Activated naive CD4-positive, alpha-beta T cell treated with anti-CD3 and anti-CD28 coated beads, Interleukin-2, amount 50 U/mL, for 16 hours (primary cell): ENCODE results near the gene HOXA13.

Experiments
- DNase-seq: peaks from one replicate; pipeline ENCODE4 v3.0.0-alpha.2; 2020

Gene HOXA13

GRCh38 chr7:27169658-27170425 is 30.0 kb downstream of the HOXA13 start:
- no peak for DNase-seq

- DNase-seq = no peak
Measured at GRCh38 chr7:27168265-27168947, 31.5 kb downstream of the HOXA13 start.

GRCh38 chr7:27167916-27168264 is 32.0 kb downstream of the HOXA13 start:
- no peak for DNase-seq

- no peak for DNase-seq
Measured at GRCh38 chr7:27166531-27167505, 33.1 kb downstream of the HOXA13 start.

GRCh38 chr7:27165996-27166530 is 33.8 kb downstream of the HOXA13 start:
- DNase-seq = no peak

GRCh38 chr7:27165089-27165995 is 34.5 kb downstream of the HOXA13 start, which contains the start of gene HOXA9:
HOXA9 (minus strand) TSS chr7:27165537; CDS start chr7:27165457, 80 bp downstream.
- no peak for DNase-seq

GRCh38 chr7:27164367-27165088 is 35.4 kb downstream of the HOXA13 start:
- no peak for DNase-seq

- DNase-seq = no peak
Measured at GRCh38 chr7:27164045-27164366, 35.9 kb downstream of the HOXA13 start.

- no peak for DNase-seq
Measured at GRCh38 chr7:27163288-27164044, 36.4 kb downstream of the HOXA13 start.

- DNase-seq = no peak
Measured at GRCh38 chr7:27162561-27163287, 37.2 kb downstream of the HOXA13 start.

- peak; percentile 9 for DNase-seq
Measured at GRCh38 chr7:27161721-27162560, 38.0 kb downstream of the HOXA13 start.

GRCh38 chr7:27161214-27161720 is 38.6 kb downstream of the HOXA13 start:
- DNase-seq = no peak

GRCh38 chr7:27160546-27161213 is 39.2 kb downstream of the HOXA13 start:
- DNase-seq = peak; percentile 85

GRCh38 chr7:27160145-27160545 is 39.7 kb downstream of the HOXA13 start:
- DNase-seq = peak; percentile 27

GRCh38 chr7:27159266-27160144 is 40.4 kb downstream of the HOXA13 start:
- DNase-seq = no peak

GRCh38 chr7:27158436-27159265 is 41.2 kb downstream of the HOXA13 start:
- no peak for DNase-seq
